Activated CD4-positive, alpha-beta T cell treated with anti-CD3 and anti-CD28 coated beads, Interleukin-2, amount 10 ng/mL, durations not matched to agents 7 days and 5 days (primary cell): ENCODE data around the gene PRRT4. TPM values are rescaled to one million over a fixed set of nuclear protein-coding genes. Genes with fewer than 3 reads are reported as not detected.

ENCODE experiments used
- CTCF ChIA-PET: fragments of 350-600 bp; sonication (Branson Sonifier 250); formaldehyde crosslinking; loops from one replicate; lab custom pipeline; 2021; ENCODE audit warnings: antibody characterized with exemption; lab: Charles Lee
- POLR2A ChIA-PET: fragments of 350-600 bp; sonication (Branson Sonifier 250); formaldehyde crosslinking; loops from one replicate; lab custom pipeline; 2021; ENCODE audit warnings: antibody characterized with exemption; lab: Charles Lee
- DNase-seq: peaks from one replicate; pipeline ENCODE4 v3.0.0-alpha.2; 2020
- H3K27ac Mint-ChIP-seq: one replicate; pipeline ENCODE4 v1.8.0; 2021; ENCODE audit warnings: mild to moderate bottlenecking, moderate library complexity, mixed read lengths
- H3K27me3 Mint-ChIP-seq: one replicate; pipeline ENCODE4 v1.8.0; 2021; ENCODE audit warnings: mixed read lengths
- H3K36me3 Mint-ChIP-seq: one replicate; pipeline ENCODE4 v1.8.0; 2021; ENCODE audit warnings: low read depth, mixed read lengths
- H3K4me1 Mint-ChIP-seq: one replicate; pipeline ENCODE4 v1.8.0; 2021; ENCODE audit warnings: mixed read lengths
- H3K4me3 Mint-ChIP-seq: one replicate; pipeline ENCODE4 v1.8.0; 2021; ENCODE audit warnings: mild to moderate bottlenecking, moderate library complexity, mixed read lengths
- H3K9me3 Mint-ChIP-seq: one replicate; pipeline ENCODE4 v1.8.0; 2021; ENCODE audit warnings: mixed read lengths
- total RNA-seq, 2 experiments: library from RNA; stranded (reverse); gene quantifications; one replicate each; pipeline ENCODE4 v1.2.3, GENCODE V29; 2021

PRRT4 gene
- total RNA-seq, 2 experiments from 2014 or later: 0.21 to 0.25 TPM

GRCh38 chr7:128363261-128363721, 1.8 kb upstream of the PRRT4 start:
- Mint-ChIP-seq H3K4me1 (peaks cover 18% of the 10 kb centered on the region), H3K9me3 (no peaks in the 10 kb centered on the region), H3K4me3 (no peak overlapping the region), H3K27me3 (peaks cover 72% of the 10 kb centered on the region), H3K36me3 (no peaks in the 10 kb centered on the region), H3K27ac (no peak overlapping the region)
- ChIA-PET CTCF (interaction anchor here (1.2 to 1.5 kb wide), 2 partner anchors 24 to 90 kb away, joined by 3 to 6 read pairs; no protein-coding TSS in a partner anchor), POLR2A (no interaction called here)
- DNase-seq: no peak

GRCh38 chr7:128362670-128363069, 1.2 kb upstream of the PRRT4 start:
- Mint-ChIP-seq H3K27ac (no peak overlapping the region), H3K27me3 (peaks cover 72% of the 10 kb centered on the region), H3K9me3 (no peaks in the 10 kb centered on the region), H3K36me3 (no peaks in the 10 kb centered on the region), H3K4me1 (peaks cover 18% of the 10 kb centered on the region), H3K4me3 (no peak overlapping the region)
- CTCF ChIA-PET: interaction anchor here (1.2 to 1.5 kb wide), 3 partner anchors 16 to 91 kb away, joined by 3 to 6 read pairs (median 3); no protein-coding TSS in a partner anchor
- POLR2A ChIA-PET: no interaction called here
- no peak for DNase-seq

GRCh38 chr7:128360359-128360678, 1.2 kb downstream of the PRRT4 start:
- POLR2A ChIA-PET: no interaction called here
- H3K4me1 Mint-ChIP-seq: peaks cover 23% of the 10 kb centered on the region
- no peak for DNase-seq
- H3K4me3 Mint-ChIP-seq: no peak overlapping the region
- H3K36me3 Mint-ChIP-seq: no peaks in the 10 kb centered on the region
- H3K27me3 Mint-ChIP-seq: peaks cover 58% of the 10 kb centered on the region
- H3K27ac Mint-ChIP-seq: no peak overlapping the region
- H3K9me3 Mint-ChIP-seq: no peaks in the 10 kb centered on the region
- CTCF ChIA-PET: no interaction called here

DNA sequence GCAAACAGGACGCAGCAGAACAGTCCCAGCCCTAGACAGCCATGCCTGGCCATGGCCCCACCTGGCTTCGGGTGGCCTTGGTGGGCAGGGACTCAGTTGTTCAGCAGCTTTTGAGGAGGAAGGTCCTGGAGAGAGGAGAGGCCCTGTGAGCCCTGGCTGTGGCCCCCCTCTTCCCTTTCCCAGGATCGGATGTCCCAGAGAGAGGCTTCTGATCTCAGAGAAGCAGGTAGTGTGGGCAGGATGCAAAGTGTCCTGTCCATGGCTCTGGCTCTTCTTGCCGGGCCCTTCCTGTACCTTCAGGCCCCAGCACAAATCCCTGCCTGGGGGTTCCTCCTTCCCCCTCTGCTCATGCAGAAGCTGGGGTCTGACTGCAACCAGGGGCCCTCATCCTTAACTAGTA, 1.6 kb downstream of the PRRT4 start:
- no peak for DNase-seq

DNA sequence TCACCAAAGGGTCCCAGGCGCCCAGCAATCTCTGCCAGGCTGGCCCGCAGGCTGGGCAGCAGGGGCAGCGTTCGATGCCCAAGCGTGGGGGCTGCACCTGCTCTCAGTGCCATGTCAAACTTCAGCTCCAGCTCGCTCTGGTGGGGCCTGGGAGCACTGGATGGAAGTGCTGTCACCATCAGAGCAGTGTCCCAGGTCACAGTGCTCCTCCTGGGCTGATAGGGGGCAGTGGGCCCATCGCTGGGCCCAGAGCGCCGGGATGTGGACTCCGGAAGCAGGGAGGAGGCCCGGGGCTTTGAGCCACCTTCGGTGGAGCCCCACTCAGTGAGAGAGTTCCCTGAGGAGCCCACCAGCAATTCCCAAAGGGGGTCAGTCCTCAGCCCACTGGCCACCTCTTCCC, 2.2 kb downstream of the PRRT4 start:
- no peaks in the 10 kb centered on the region for H3K36me3 Mint-ChIP-seq
- DNase-seq: no peak
- no peak overlapping the region for H3K27ac Mint-ChIP-seq
- no peaks in the 10 kb centered on the region for H3K9me3 Mint-ChIP-seq
- CTCF ChIA-PET: interaction anchor here (1.3 to 2.9 kb wide), 3 partner anchors 11 to 66 kb away, joined by 6 to 17 read pairs (median 6); partner anchors contain the start of gene RBM28
- no peak overlapping the region for H3K4me3 Mint-ChIP-seq
- peaks cover 57% of the 10 kb centered on the region for H3K27me3 Mint-ChIP-seq
- H3K4me1 Mint-ChIP-seq: peaks cover 23% of the 10 kb centered on the region
- POLR2A ChIA-PET: no interaction called here

More for the DNA sequence above, 1.6 kb downstream of the PRRT4 start:
- CTCF ChIA-PET: no interaction called here
- H3K27ac Mint-ChIP-seq: no peak overlapping the region
- H3K4me1 Mint-ChIP-seq: peaks cover 23% of the 10 kb centered on the region
- no peak overlapping the region for H3K4me3 Mint-ChIP-seq
- POLR2A ChIA-PET: no interaction called here
- no peaks in the 10 kb centered on the region for H3K36me3 Mint-ChIP-seq
- peaks cover 55% of the 10 kb centered on the region for H3K27me3 Mint-ChIP-seq
- no peaks in the 10 kb centered on the region for H3K9me3 Mint-ChIP-seq

DNA sequence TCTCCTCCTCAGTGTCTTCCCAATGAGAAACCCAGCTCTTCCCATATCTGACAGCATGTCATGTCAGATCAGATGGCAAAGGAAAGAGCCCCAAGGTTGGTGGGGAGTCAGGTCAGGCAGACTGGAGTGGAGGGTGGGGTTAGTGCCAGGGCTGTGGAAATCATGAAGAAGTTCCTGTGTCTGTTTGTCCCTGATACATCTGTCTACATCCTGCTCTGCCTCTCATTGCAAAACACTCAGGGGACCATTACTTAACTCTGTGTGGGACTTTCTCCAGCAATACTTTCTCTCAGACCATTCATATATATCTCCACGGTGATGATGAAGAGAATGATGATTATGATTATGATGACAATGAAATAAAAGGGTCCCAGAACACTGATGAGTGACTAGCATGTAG, 3.3 kb downstream of the PRRT4 start:
- ChIA-PET CTCF (interaction anchor here (1.0 to 2.9 kb wide), 6 partner anchors 9 to 67 kb away, joined by 3 to 17 read pairs (median 4); partner anchors contain the start of gene RBM28), POLR2A (interaction anchor here (0.5 kb wide), 1 partner anchor 39 kb away, joined by 3 read pairs; no protein-coding TSS in a partner anchor)
- Mint-ChIP-seq H3K4me3 (no peak overlapping the region), H3K27me3 (peaks cover 53% of the 10 kb centered on the region), H3K4me1 (peaks cover 23% of the 10 kb centered on the region), H3K9me3 (no peaks in the 10 kb centered on the region), H3K27ac (no peak overlapping the region), H3K36me3 (no peaks in the 10 kb centered on the region)
- DNase-seq: no peak

DNA sequence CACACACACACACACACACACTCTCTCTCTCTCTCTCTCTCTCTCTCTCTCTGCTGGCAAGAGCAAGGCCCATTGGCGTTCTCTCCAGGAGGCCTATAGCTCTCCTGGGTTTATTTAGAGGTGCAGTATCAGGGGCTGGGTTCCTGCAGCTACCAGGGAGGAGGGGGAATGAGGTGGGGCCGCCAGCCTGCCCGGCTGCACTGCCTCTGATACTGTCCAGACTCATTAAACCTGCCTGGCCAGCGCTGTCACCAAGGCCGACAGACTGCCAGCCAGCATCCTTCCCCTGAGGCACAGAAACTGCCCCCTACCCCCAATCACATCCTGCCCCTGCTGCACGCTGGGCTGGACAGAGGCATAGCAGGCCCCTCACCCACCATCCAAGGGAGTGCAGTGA, 4.3 kb downstream of the PRRT4 start:
- peaks cover 50% of the 10 kb centered on the region for H3K27me3 Mint-ChIP-seq
- POLR2A ChIA-PET: no interaction called here
- CTCF ChIA-PET: interaction anchor here (1.0 to 2.9 kb wide), 4 partner anchors 8 to 42 kb away, joined by 3 to 17 read pairs (median 3); no protein-coding TSS in a partner anchor

GRCh38 chr7:128356546-128357216, 4.8 kb downstream of the PRRT4 start:
- H3K9me3 Mint-ChIP-seq: no peaks in the 10 kb centered on the region
- POLR2A ChIA-PET: no interaction called here
- peaks cover 16% of the 10 kb centered on the region for H3K4me1 Mint-ChIP-seq
- no peak for DNase-seq
- H3K27ac Mint-ChIP-seq: no peak overlapping the region
- no peaks in the 10 kb centered on the region for H3K36me3 Mint-ChIP-seq
- H3K27me3 Mint-ChIP-seq: peaks cover 45% of the 10 kb centered on the region
- no peak overlapping the region for H3K4me3 Mint-ChIP-seq
- CTCF ChIA-PET: interaction anchor here (1.6 to 2.9 kb wide), 2 partner anchors 8 to 27 kb away, joined by 3 to 17 read pairs; no protein-coding TSS in a partner anchor

More for the DNA sequence above, 4.3 kb downstream of the PRRT4 start:
- H3K27ac Mint-ChIP-seq: no peak overlapping the region
- DNase-seq: no peak
- no peaks in the 10 kb centered on the region for H3K36me3 Mint-ChIP-seq
- peaks cover 21% of the 10 kb centered on the region for H3K4me1 Mint-ChIP-seq
- no peaks in the 10 kb centered on the region for H3K9me3 Mint-ChIP-seq
- H3K4me3 Mint-ChIP-seq: no peak overlapping the region

DNA sequence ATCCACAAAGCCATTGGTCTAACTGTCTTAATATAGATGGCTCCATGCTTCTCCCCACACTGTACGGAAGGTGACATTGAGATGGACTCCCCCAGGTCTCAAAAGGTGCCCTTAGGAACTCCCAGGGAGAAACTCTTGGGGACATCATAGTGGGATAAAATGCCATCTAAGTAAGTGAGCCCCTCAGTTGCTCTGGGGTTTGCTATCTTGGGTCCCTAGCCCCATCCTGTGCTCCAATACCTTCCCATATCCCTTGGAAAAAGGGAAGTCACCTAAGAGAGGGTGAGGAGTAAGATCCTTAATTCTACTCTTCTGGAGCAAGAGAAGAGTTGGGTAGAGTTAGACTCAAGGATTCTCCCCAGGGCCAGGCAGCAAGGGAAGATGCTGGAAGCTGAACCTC, 7.9 kb downstream of the PRRT4 start:
- no peak overlapping the region for H3K4me3 Mint-ChIP-seq

DNA sequence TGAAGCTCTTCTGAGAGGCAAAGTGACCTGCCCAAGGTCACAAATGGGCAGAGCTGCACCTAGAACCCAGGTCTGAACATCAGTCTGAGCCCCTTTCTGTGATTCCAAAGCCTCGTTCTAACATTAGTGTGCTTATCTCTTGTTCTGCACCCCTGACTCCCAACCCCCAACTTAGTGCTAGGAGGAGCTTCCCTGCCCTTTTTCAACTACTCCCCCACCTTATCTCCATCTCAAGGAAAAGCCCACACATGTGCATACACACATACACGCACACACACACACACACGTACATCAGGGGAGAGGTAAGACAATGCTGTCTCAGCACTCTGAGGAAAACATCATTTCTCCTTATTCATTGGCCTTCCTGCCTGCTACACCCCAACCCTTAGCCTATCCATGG, 8.3 kb downstream of the PRRT4 start:
- H3K4me1 Mint-ChIP-seq: peaks cover 8% of the 10 kb centered on the region
- POLR2A ChIA-PET: no interaction called here
- no peaks in the 10 kb centered on the region for H3K9me3 Mint-ChIP-seq
- H3K27me3 Mint-ChIP-seq: peaks cover 47% of the 10 kb centered on the region
- H3K4me3 Mint-ChIP-seq: no peak overlapping the region
- H3K27ac Mint-ChIP-seq: no peak overlapping the region
- CTCF ChIA-PET: interaction anchor here (0.9 to 1.1 kb wide), 2 partner anchors 13 to 74 kb away, joined by 3 read pairs; no protein-coding TSS in a partner anchor
- no peak for DNase-seq
- no peaks in the 10 kb centered on the region for H3K36me3 Mint-ChIP-seq

More for the DNA sequence above, 7.9 kb downstream of the PRRT4 start:
- ChIA-PET CTCF (interaction anchor here (1.1 kb wide), 1 partner anchor 73 kb away, joined by 3 read pairs; no protein-coding TSS in a partner anchor), POLR2A (no interaction called here)
- Mint-ChIP-seq H3K4me1 (peaks cover 8% of the 10 kb centered on the region), H3K36me3 (no peaks in the 10 kb centered on the region), H3K27me3 (peaks cover 49% of the 10 kb centered on the region), H3K27ac (no peak overlapping the region), H3K9me3 (no peaks in the 10 kb centered on the region)
- DNase-seq: no peak

GRCh38 chr7:128352636-128353035, 8.9 kb downstream of the PRRT4 start:
- no peaks in the 10 kb centered on the region for H3K9me3 Mint-ChIP-seq
- DNase-seq: no peak
- peaks cover 8% of the 10 kb centered on the region for H3K4me1 Mint-ChIP-seq
- ChIA-PET POLR2A (no interaction called here), CTCF (interaction anchor here (0.9 to 1.1 kb wide), 2 partner anchors 12 to 74 kb away, joined by 3 read pairs; no protein-coding TSS in a partner anchor)
- H3K36me3 Mint-ChIP-seq: no peaks in the 10 kb centered on the region
- no peak overlapping the region for H3K4me3 Mint-ChIP-seq
- no peak overlapping the region for H3K27ac Mint-ChIP-seq
- peaks cover 47% of the 10 kb centered on the region for H3K27me3 Mint-ChIP-seq

GRCh38 chr7:128352153-128352537, 9.3 kb downstream of the PRRT4 start:
- Mint-ChIP-seq H3K9me3 (no peaks in the 10 kb centered on the region), H3K4me1 (peaks cover 8% of the 10 kb centered on the region), H3K4me3 (no peak overlapping the region), H3K27me3 (peaks cover 47% of the 10 kb centered on the region), H3K36me3 (no peaks in the 10 kb centered on the region), H3K27ac (no peak overlapping the region)
- CTCF ChIA-PET: interaction anchor here (0.9 kb wide), 1 partner anchor 12 kb away, joined by 3 read pairs; no protein-coding TSS in a partner anchor
- DNase-seq: peak; percentile 18
- POLR2A ChIA-PET: no interaction called here
